NCI-H187 (cell line): ENCODE results near the gene VKORC1L1.
"Not testable (repeated sequence)": the region's sequence is repeated elsewhere in the genome, so short reads cannot be mapped to it uniquely, and the experiment has no call there.

Source experiments
- DNase-seq, 2 experiments: peaks; one replicate each; lab custom pipeline; 2025; lab: John Stamatoyannopoulos, UW

The VKORC1L1 gene

DNA sequence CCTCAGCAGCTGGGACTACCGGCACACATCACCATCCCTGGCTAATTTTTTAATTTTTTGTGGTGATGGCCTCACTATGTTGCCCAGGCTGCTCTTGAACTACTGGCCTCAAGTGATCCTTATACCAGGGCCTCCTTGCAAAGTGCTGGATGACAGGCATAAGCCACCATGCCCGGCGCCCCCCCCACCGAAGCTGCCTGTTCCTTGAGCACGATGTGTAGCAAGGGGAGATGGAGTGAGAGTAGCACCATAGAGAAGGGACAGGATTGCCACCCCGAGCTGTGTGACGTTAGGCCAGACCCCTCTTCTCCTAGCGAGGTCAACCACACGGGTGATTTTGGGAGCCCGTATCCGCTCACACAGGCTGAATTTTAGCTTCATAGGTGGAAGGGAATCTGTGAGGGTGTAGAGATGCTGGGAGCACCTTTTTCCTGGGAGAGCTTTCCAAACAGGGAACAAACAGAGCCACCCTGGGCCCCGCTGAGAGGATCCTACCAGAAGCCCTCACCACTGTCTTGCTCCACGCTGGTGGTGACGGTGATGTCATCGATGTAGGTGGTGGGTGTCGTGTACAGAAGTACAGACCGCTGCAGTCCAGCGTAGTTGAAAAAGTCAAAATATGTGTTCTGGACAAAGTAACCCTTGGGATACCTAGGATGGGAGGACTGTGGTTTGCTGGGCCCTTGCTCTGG lies 106.2 kb downstream of the VKORC1L1 start:
- no peak for DNase-seq

- no peak for DNase-seq
These were observed 107.0 kb downstream of the VKORC1L1 start for GRCh38 chr7:65979583-65980477.

- no peak for DNase-seq
These were observed 107.8 kb downstream of the VKORC1L1 start for GRCh38 chr7:65980478-65981250.

- DNase-seq = peak; percentile 82 to 89
These were observed 109.3 kb downstream of the VKORC1L1 start, which contains the start of gene GUSB for GRCh38 chr7:65981965-65982792. Gene GUSB, minus strand, starts transcription at chr7:65982213. Its CDS starts 30 bp downstream, at chr7:65982183.

GRCh38 chr7:65983965-65984658 lies 111.2 kb downstream of the VKORC1L1 start:
- no peak for DNase-seq

DNA sequence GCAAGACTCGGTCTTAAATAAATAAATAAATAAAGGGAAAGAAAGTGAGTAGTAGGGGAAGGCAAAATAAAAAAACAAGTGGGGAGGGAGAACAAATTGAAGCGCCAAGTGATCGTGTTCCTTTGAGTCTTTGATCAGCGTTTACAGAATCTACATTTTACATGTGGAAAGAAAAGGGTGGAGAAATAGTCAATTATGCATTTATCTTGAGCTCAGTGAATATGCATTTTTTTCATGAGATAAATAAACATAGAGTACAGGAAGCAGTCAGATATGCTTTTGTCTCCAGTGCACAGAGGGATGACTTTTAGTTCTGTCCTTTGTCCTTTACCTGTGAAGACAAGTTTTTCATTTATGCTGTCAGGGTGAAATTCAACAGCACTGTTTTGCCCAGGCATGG lies 115.2 kb downstream of the VKORC1L1 start:
- DNase-seq = no peak

DNA sequence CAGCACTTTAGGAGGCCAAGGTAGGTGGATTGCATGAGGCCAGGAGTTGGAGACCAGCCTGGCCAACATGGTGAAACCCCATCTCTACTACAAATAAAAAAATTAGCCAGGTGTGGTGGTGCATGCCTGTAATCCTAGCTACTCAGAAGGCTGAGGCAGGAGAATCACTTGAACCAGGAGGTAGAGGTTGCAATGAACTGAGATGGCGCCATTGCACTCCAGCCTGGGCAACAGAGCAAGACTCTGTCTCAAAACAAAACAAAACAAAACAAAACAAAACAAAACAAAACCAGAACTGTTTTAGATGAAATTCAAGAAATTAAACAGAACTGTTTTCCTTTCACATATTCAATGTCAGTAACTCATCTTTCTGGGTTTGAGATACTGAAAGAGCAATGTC lies 115.6 kb downstream of the VKORC1L1 start:
- DNase-seq = not testable (repeated sequence)

DNA sequence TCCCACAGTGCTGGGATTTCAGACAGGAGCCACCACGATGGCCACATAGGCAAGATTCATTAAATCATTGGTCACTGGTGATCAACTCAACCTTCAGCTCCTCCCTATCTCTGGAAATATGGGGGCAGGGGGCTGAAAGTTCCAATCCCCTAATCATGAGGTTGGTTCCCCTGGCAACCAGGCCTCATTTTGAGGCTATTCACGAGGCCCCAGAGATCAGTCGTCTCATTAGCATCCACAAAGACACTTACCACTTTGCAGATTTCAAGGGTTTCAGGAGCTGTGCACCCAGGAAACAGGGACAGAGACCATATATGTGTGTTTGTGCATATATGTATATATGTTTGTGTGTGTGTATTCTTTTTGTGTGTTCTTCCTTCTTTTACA lies 116.8 kb downstream of the VKORC1L1 start:
- no peak for DNase-seq

DNA sequence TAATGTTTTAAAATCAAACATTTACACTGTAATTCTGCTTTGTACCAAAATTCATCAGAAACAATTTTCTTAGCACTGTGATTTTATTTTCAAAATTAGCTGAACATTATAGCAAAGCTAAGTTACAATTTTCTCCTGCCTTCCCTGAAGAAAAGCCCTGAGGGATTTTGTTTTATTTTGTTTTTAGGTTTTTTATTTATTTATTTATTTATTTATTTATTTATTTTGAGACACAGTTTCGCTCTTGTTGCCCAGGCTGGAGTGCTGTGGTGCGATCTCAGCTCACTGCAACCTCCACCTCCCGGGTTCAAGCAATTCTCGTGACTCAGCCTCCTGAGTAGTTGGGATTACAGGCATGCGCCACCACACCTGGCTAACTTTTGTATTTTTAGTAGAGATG lies 119.0 kb downstream of the VKORC1L1 start:
- not testable (repeated sequence) for DNase-seq

- no peak for DNase-seq
These were observed 119.7 kb downstream of the VKORC1L1 start for GRCh38 chr7:65992526-65992925.

DNA sequence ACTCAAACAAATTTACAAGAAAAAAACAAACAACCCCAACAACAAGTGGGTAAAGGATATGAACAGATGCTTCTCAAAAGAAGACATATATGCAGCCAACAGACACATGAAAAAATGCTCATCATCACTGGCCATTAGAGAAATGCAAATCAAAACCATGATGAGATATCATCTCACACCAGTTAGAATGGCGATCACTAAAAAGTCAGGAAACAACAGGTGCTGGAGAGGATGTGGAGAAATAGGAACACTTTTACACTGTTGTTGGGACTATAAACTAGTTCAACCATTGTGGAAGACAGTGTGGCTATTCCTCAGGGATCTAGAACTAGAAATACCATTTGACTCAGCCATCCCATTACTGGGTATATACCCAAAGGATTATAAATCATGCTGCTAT lies 122.1 kb downstream of the VKORC1L1 start:
- DNase-seq = not testable (repeated sequence)

DNA sequence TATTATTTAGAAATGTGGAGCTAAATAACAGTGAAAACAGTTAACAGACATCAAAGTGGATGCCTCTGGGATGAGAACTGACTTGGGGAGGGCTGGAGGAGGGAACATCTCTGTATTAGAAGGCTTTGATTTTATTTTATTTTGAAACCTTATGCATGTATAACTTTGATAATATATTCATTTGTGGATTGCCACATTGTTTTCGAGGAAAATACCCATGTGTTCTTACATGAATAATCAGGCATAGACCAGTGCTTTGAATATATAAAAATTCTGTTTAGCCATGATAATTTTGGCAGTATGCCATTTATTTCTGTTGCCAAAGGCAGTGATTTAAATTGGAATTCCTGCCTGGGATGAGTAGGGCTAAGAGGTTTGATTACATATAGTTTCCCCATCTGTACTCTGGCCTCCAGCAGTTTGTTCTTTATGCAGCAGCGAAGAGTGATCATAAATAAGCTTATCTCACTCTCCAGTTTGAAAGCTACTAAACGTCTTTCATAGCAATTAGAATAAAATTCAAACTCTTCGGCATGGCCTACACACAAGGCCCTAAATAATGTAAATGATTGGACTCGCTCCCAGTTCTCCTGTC lies 128.0 kb downstream of the VKORC1L1 start:
- not testable (repeated sequence) for DNase-seq

DNA sequence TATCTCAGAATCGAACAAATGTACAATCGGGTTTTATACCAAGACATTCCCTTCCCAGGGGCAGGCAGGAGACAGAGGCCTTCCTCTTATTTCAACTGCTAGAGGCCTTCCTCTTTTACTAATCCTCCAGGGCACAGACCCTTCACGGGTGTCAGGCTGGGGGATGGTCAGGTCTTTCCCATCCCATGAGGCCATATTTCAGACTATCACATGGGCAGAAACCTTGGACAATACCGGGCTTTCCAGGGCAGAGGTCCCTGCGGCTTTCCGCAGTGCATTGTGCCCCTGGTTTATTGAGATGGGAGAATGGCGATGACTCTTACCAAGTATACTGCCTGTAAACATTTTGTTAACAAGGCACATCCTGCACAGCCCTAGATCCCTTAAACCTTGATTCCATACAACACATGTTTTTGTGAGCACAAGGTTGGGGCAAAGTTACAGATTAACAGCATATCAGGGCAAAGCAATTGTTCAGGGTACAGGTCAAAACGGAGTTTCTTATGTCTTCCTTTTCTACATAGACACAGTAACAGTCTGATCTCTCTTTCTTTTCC lies 132.3 kb downstream of the VKORC1L1 start:
- not testable (repeated sequence) for DNase-seq

DNA sequence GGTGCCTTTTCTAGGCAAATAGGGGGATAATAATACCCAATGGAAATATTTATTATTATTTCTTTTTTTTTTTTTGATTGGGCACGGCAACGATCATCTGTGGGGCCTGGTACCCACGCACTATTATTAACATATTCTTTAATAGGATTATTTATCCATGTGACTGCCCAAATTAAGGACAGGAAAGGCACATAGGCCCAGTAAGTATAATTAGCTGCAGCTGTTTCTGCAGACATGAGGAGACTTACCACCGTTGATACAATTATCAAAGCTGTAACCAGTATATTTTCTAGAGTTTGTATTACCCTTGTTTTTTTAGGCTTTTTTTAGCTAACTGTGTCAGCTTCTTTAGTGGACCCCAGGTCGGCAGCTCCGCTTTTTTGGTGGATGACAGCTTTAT lies 134.4 kb downstream of the VKORC1L1 start:
- DNase-seq = no peak
